Prostate gland (tissue), 2 donors: ENCODE results near the gene KAT2A.

Experiments used
- CTCF ChIP-seq, 4 experiments: fragments of 200-600 bp in 2 of 4; fragments of 450-650 bp in 2 of 4; sonication (generic) in 2 of 4; IDR thresholded peaks; 1 replicate in 3 of 4; 2 replicates in 1 of 4; pipeline ENCODE4 v1.5.1; 2016 to 2019; ENCODE audit warnings: antibody characterized with exemption in 4 of 4, mild to moderate bottlenecking in 2 of 4, moderate library complexity in 2 of 4
- POLR2A ChIP-seq: fragments of 450-650 bp; IDR thresholded peaks from one replicate; pipeline ENCODE4 v1.6.1; 2016; ENCODE audit warnings: antibody characterized with exemption, mild to moderate bottlenecking
- POLR2AphosphoS5 ChIP-seq: sonication (generic); formaldehyde crosslinking; IDR thresholded peaks from one replicate; pipeline ENCODE4 v1.6.1; 2017; ENCODE audit warnings: antibody characterized with exemption

GRCh38 chr17:42130310-42130936, 9.3 kb upstream of the KAT2A start:
- TF ChIP-seq CTCF (IDR thresholded peaks at IDR 0.05) (no peak), POLR2AphosphoS5 (no peak), POLR2A (no peak)
